ENCODE results near the gene MAGEB1. TPM values are rescaled to one million over a fixed set of nuclear protein-coding genes. Genes with fewer than 3 reads are reported as not detected.

The MAGEB1 gene
- total RNA-seq (2022): not detected in 2 replicates
- Bru-seq, nascent RNA: not detected
- BruChase-seq, experiment 1, labeled RNA remaining after a 6-hour chase: not detected
- not detected for BruChase-seq, experiment 2, labeled RNA remaining after a 2-hour chase
- long read RNA-seq: 0 reads

- H3K4me1 Mint-ChIP-seq (ENCODE audit: insufficient read depth, unreplicated experiment): no peaks in the 10 kb centered on the region
- H3K36me3 Mint-ChIP-seq (ENCODE audit: insufficient read depth, unreplicated experiment): no peaks in the 10 kb centered on the region
- H3K27ac Mint-ChIP-seq (ENCODE audit: low read depth, unreplicated experiment): no peak within 1 kb of the TSS
- no TSS peak for BruUV-seq (replicated peaks)
- intact Hi-C loops (cut with micrococcal nuclease): no loop called here
- ChIA-PET POLR2A (no interaction called here), CTCF (interaction anchor here (0.6 kb wide), 1 partner anchor 837 kb away, joined by 3 read pairs; no protein-coding TSS in a partner anchor)
- H3K27me3 Mint-ChIP-seq (ENCODE audit: insufficient read depth, unreplicated experiment): peaks cover 24% of the 10 kb centered on the region
- TF ChIP-seq, protein P1, sequence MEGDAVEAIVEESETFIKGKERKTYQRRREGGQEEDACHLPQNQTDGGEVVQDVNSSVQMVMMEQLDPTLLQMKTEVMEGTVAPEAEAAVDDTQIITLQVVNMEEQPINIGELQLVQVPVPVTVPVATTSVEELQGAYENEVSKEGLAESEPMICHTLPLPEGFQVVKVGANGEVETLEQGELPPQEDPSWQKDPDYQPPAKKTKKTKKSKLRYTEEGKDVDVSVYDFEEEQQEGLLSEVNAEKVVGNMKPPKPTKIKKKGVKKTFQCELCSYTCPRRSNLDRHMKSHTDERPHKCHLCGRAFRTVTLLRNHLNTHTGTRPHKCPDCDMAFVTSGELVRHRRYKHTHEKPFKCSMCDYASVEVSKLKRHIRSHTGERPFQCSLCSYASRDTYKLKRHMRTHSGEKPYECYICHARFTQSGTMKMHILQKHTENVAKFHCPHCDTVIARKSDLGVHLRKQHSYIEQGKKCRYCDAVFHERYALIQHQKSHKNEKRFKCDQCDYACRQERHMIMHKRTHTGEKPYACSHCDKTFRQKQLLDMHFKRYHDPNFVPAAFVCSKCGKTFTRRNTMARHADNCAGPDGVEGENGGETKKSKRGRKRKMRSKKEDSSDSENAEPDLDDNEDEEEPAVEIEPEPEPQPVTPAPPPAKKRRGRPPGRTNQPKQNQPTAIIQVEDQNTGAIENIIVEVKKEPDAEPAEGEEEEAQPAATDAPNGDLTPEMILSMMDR (IDR thresholded peaks at IDR 0.05; ENCODE audit: unreplicated experiment): no peak
- H3K4me3 Mint-ChIP-seq (ENCODE audit: unreplicated experiment): no peak within 1 kb of the TSS
- no peaks in the 10 kb centered on the region for H3K9me3 Mint-ChIP-seq (ENCODE audit: unreplicated experiment)
- no peak for DNase-seq (ENCODE audit: unreplicated experiment)
Observed at GRCh38 chrX:30246769-30247489, at the start of gene MAGEB1. Gene MAGEB1 (plus strand): TSS chrX:30247146. CDS start chrX:30250494, 3,348 bp downstream.

DNA sequence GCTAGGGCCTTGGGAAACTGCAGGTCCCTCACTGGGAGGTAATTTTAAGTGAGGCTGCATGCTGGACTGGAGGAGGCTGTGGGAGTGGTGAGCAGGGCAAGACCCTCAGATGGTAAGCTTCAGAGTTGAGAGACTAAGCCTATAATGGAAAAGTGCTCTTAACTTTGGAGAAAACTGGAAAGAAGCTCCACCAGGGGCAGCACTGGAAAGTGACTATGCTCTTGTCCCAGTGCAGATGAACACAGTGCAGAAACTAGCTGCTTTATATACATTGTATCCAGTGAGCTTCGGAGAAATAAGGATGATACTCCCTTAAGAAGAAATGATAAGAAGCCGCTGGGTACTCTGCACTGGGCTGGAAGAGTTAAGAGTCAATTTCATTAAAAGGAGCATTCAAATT lies 34.8 kb upstream of the MAGEB1 start:
- CTCF ChIA-PET: interaction anchor here (0.6 kb wide), 2 partner anchors 61 to 1902 kb away, joined by 3 to 4 read pairs; no protein-coding TSS in a partner anchor
- no TSS peak for BruUV-seq (replicated peaks)
- intact Hi-C loops (cut with micrococcal nuclease): no loop called here
- TF ChIP-seq, protein P1 (IDR thresholded peaks at IDR 0.05; ENCODE audit: unreplicated experiment): no peak
- peak; percentile 2 for DNase-seq (ENCODE audit: unreplicated experiment)
- H3K9me3 Mint-ChIP-seq (ENCODE audit: unreplicated experiment): no peaks in the 10 kb centered on the region
- H3K27ac Mint-ChIP-seq (ENCODE audit: low read depth, unreplicated experiment): no peak overlapping the region
- no peaks in the 10 kb centered on the region for H3K4me1 Mint-ChIP-seq (ENCODE audit: insufficient read depth, unreplicated experiment)
- POLR2A ChIA-PET: interaction anchor here (0.6 kb wide), 1 partner anchor 40 kb away, joined by 3 read pairs; no protein-coding TSS in a partner anchor
- no peak overlapping the region for H3K4me3 Mint-ChIP-seq (ENCODE audit: unreplicated experiment)
- peaks cover 47% of the 10 kb centered on the region for H3K27me3 Mint-ChIP-seq (ENCODE audit: insufficient read depth, unreplicated experiment)
- H3K36me3 Mint-ChIP-seq (ENCODE audit: insufficient read depth, unreplicated experiment): no peaks in the 10 kb centered on the region

GRCh38 chrX:30215357-30215843 lies 31.5 kb upstream of the MAGEB1 start, which contains the start of gene MAGEB2:
Gene MAGEB2 (plus strand): TSS chrX:30215563. CDS start chrX:30218581, 3,018 bp downstream.
- ChIA-PET POLR2A (no interaction called here), CTCF (no interaction called here)
- Mint-ChIP-seq H3K36me3 (ENCODE audit: insufficient read depth, unreplicated experiment) (no peaks in the 10 kb centered on the region), H3K4me3 (ENCODE audit: unreplicated experiment) (no peak within 1 kb of the TSS), H3K27ac (ENCODE audit: low read depth, unreplicated experiment) (no peak within 1 kb of the TSS), H3K9me3 (ENCODE audit: unreplicated experiment) (no peaks in the 10 kb centered on the region), H3K4me1 (ENCODE audit: insufficient read depth, unreplicated experiment) (no peaks in the 10 kb centered on the region), H3K27me3 (ENCODE audit: insufficient read depth, unreplicated experiment) (peaks cover 33% of the 10 kb centered on the region)
- DNase-seq (ENCODE audit: unreplicated experiment): no peak
- intact Hi-C loops (cut with micrococcal nuclease): no loop called here
- TF ChIP-seq, protein P1 (IDR thresholded peaks at IDR 0.05; ENCODE audit: unreplicated experiment): no peak
- no TSS peak for BruUV-seq (replicated peaks)

- intact Hi-C loops (cut with micrococcal nuclease): no loop called here
- ChIA-PET POLR2A (no interaction called here), CTCF (no interaction called here)
- BruUV-seq (replicated peaks): no TSS peak
- TF ChIP-seq, protein P1 (IDR thresholded peaks at IDR 0.05; ENCODE audit: unreplicated experiment): no peak
- H3K27ac Mint-ChIP-seq (ENCODE audit: low read depth, unreplicated experiment): no peak overlapping the region
- no peak for DNase-seq (ENCODE audit: unreplicated experiment)
- no peaks in the 10 kb centered on the region for H3K36me3 Mint-ChIP-seq (ENCODE audit: insufficient read depth, unreplicated experiment)
- peaks cover 14% of the 10 kb centered on the region for H3K27me3 Mint-ChIP-seq (ENCODE audit: insufficient read depth, unreplicated experiment)
- no peaks in the 10 kb centered on the region for H3K9me3 Mint-ChIP-seq (ENCODE audit: unreplicated experiment)
- no peaks in the 10 kb centered on the region for H3K4me1 Mint-ChIP-seq (ENCODE audit: insufficient read depth, unreplicated experiment)
- no peak overlapping the region for H3K4me3 Mint-ChIP-seq (ENCODE audit: unreplicated experiment)
Observed at GRCh38 chrX:30217465-30217864, 29.5 kb upstream of the MAGEB1 start.

Data from MCF 10A (cell line).